HUES6 (cell line): ENCODE results near the gene GALNT9.

Experiments
- H3K27ac ChIP-seq: 2 replicates; pipeline ENCODE4 v1.7.0; 2013; ENCODE audit warnings: low read depth, mild to moderate bottlenecking, low read length, inconsistent platforms
- H3K27me3 ChIP-seq: 2 replicates; pipeline ENCODE4 v1.6.1; 2013; ENCODE audit warnings: low read length; ENCODE audit not compliant: control insufficient read depth, insufficient read depth
- H3K36me3 ChIP-seq: 2 replicates; pipeline ENCODE4 v1.6.1; 2013; ENCODE audit warnings: low read length; ENCODE audit not compliant: control insufficient read depth, insufficient read depth
- H3K4me1 ChIP-seq: 2 replicates; pipeline ENCODE4 v1.6.1; 2013; ENCODE audit warnings: low read length; ENCODE audit not compliant: control insufficient read depth, insufficient read depth
- H3K4me3 ChIP-seq: 2 replicates; pipeline ENCODE4 v1.5.1; 2013; ENCODE audit warnings: low read depth, low read length
- H3K9ac ChIP-seq: one replicate; pipeline ENCODE4 v1.6.1; 2013; ENCODE audit warnings: mild to moderate bottlenecking, low read length
- H3K9me3 ChIP-seq: 2 replicates; pipeline ENCODE4 v1.6.1; 2013; ENCODE audit warnings: low read depth, low read length; ENCODE audit not compliant: control insufficient read depth, insufficient read depth

Gene GALNT9

DNA sequence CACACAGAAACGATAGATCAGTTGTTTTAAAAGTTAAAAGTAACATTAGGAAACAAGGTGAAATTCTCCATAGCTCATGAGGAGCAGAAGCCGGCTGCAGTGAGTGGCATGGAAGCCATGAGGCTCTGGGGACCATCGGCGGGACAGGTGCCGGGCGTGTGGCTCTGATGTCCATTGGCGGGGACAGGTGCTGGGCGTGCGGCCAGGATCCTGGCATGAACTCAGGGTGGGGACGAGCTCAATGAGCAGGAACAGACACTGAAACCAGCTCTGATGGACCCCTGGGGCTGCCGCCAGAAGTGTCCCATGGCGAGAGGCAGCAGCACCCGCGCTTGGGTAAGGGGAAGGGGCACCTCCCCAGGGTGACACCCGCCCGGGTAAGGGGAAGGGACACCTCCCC, 110.1 kb downstream of the GALNT9 start:
- Histone ChIP-seq H3K9ac (no peak overlapping the region), H3K36me3 (no peaks in the 10 kb centered on the region), H3K4me1 (no peaks in the 10 kb centered on the region), H3K27me3 (peaks cover 77% of the 10 kb centered on the region), H3K4me3 (no peak overlapping the region), H3K9me3 (no peaks in the 10 kb centered on the region), H3K27ac (no peak overlapping the region)

DNA sequence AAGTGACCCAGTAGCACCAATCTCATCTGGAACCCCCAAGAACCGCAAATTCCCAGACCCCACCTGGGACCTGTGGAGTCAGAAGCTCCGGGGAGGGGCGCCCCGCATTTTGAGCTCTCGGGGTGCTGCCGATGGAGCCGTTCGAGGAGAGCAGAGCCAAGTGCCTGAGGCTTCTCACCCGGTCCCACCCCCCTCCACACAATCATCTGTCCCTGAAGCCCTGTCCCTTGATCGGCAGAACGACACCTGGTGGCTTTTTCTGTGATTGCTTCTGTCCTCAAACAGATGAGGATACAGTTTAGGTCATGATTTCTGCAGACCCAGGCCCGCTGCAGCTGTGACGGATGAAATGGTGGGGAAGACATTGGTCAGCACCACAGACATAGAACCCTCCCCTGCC, 110.5 kb downstream of the GALNT9 start:
- H3K9me3 ChIP-seq: no peaks in the 10 kb centered on the region

DNA sequence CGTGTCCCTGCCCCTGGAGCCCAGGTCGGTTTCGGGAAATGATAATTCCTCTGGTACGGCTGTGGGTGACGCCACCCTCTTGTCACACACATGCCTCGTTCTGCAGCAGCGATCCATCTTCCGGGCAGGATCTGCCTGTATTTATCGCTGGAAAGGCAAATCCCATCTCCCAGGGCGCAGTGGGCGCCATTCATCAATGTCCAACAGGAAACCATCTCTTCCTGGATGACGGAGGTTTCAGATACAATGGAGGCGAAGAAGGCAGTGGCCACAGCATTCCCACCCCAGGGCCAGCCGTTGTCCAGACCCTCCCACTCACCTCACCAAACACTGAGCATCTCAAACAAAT, 110.9 kb downstream of the GALNT9 start:
- no peak overlapping the region for H3K27ac ChIP-seq
- H3K9me3 ChIP-seq: no peaks in the 10 kb centered on the region
- H3K27me3 ChIP-seq: peaks cover 85% of the 10 kb centered on the region
- no peaks in the 10 kb centered on the region for H3K36me3 ChIP-seq
- H3K4me3 ChIP-seq: no peak overlapping the region
- no peak overlapping the region for H3K9ac ChIP-seq
- H3K4me1 ChIP-seq: no peaks in the 10 kb centered on the region

More for the DNA sequence above, 110.5 kb downstream of the GALNT9 start:
- no peak overlapping the region for H3K27ac ChIP-seq
- no peaks in the 10 kb centered on the region for H3K36me3 ChIP-seq
- H3K4me3 ChIP-seq: no peak overlapping the region
- H3K4me1 ChIP-seq: no peaks in the 10 kb centered on the region
- H3K27me3 ChIP-seq: peaks cover 81% of the 10 kb centered on the region
- no peak overlapping the region for H3K9ac ChIP-seq

DNA sequence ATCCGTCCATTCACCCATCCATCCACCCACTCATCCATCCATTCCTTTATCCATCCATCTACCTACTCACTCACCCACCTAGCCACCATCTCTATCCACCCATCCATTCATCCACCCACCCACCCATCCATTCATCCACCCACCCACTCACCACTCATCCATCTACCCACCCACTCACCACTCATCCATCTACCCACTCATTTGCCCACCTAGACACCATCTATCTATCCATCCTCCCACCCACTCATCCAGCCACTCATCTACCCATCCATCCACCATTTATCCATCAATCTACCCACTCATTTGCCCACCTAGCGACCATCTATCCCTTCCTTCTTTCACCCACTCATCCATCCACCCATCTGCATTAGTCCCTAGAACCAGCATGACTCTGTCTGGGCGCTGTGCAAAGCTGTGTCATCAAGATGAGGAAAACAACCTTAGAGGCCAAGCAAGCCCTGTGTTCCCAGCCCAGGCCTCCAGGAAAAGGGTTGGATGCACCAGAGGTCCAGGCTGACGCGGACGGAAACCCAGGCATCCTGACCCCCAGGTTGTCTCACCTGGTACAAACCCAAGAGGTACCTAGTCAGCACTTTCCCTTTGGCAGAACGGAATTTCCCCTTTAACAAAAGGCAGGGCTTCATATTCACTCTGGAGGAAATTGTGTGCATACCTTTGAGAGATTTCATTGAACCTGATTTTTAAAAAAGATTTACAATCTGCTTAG, 111.4 kb downstream of the GALNT9 start:
- Histone ChIP-seq H3K9me3 (no peaks in the 10 kb centered on the region), H3K27ac (no peak overlapping the region), H3K4me1 (no peaks in the 10 kb centered on the region), H3K36me3 (no peaks in the 10 kb centered on the region), H3K27me3 (peaks cover 90% of the 10 kb centered on the region), H3K9ac (no peak overlapping the region), H3K4me3 (no peak overlapping the region)

DNA sequence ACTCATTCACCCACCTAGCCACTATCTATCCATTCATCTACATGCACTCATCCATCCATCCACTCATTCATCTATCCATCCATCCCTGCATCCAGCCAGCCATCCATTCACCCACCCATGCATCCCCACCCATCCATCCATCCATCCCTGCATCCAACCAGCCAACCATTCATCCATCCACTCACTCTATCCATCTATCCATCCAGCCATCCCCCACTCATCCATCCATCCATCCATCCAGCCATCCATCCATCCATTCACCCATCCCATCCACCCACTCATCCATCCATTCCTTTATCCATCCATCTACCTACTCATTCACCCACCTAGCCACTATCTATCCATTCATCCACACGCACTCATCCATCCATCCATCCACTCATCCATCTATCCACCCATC, 112.0 kb downstream of the GALNT9 start:
- Histone ChIP-seq H3K36me3 (no peaks in the 10 kb centered on the region), H3K27me3 (peaks cover 84% of the 10 kb centered on the region), H3K9ac (no peak overlapping the region), H3K4me1 (no peaks in the 10 kb centered on the region), H3K9me3 (no peaks in the 10 kb centered on the region), H3K4me3 (no peak overlapping the region), H3K27ac (no peak overlapping the region)

DNA sequence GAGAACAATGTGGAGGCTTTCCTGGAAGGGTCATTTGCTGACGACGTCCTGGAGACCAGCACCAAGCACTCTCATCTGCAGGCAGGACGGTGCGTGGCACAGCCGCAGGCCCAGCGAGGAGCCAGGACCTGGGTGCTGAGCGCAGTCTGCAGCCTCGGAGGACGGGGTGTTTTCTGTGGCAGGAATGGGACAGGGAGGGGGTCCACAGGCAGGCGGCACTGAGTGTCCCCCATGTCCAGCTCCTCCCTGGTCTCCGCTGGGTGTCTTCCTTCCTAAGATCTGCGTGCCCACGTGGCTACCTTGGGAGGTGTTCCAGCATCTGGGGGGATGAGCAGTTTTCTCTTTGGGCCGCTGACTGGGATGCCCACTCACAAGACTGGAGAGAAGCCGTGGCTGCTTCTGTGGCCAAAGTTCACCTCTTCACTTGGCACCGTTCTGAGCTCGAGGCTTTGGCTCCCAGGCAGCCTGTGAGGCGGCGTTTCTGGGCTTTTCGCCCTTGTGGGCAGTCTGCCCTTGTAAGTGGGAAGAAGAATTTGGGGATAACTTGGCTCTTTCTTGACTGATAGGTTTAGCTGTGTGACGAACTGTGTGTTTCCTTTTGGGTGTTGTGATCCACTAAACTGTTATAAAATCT, 112.9 kb downstream of the GALNT9 start:
- no peaks in the 10 kb centered on the region for H3K36me3 ChIP-seq
- H3K4me3 ChIP-seq: no peak overlapping the region
- H3K27ac ChIP-seq: no peak overlapping the region
- peaks cover 80% of the 10 kb centered on the region for H3K27me3 ChIP-seq
- no peaks in the 10 kb centered on the region for H3K4me1 ChIP-seq
- no peaks in the 10 kb centered on the region for H3K9me3 ChIP-seq
- H3K9ac ChIP-seq: no peak overlapping the region

DNA sequence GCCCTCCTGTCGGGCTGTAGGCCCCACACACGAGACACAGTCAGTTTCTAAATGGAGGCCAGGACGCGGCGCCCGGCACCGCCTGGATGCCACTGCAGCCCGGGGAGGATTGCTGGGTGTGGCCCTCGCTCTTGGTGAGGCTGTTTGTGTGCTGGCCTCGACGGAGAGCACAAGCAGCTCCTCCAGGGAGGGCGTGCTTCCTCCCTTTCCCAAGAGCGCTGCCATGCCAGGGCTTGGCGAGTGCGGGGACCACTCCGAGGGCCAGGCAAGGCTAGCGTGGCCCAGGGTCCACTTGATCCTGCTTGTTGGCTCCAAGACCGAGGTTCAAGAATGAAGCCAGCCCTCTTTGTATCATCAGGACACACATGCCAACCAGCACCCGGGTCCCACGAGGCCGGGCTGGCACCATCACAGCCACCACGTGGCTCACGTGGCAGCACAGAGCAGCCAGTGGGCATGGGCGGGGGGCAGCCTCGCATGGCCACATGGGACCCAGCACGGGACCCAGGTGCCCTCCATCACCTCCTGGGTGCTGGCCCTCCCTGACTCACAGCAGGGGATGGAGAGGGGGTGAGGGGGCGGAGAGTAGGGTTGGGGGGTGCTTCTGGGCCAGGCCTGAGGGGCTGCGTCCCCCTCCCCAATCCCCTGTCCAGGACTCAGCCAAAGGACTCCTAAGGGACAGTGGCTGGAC, 113.9 kb downstream of the GALNT9 start:
- Histone ChIP-seq H3K4me3 (no peak overlapping the region), H3K4me1 (no peaks in the 10 kb centered on the region), H3K9me3 (no peaks in the 10 kb centered on the region), H3K27ac (no peak overlapping the region), H3K27me3 (peaks cover 86% of the 10 kb centered on the region), H3K9ac (no peak overlapping the region), H3K36me3 (no peaks in the 10 kb centered on the region)

DNA sequence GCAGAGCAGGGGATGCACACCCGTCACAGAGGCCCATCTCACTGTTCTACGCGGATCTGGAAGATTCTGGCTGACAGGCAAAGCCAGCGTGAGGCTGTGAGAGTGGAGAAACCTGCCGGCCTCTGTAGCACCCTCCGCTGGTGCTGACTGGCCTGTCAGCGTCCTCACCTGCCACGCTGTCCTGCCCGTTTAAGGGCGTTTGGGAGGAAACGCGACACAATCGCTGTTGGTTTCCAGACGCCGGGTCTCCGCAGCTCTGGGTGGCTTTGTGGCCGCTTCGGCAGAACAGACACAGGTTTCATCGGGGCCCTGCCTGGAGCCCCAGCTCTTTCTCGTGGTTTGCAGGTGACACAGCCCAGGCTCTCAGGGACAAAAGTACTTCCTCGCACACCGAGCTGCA, 114.5 kb downstream of the GALNT9 start:
- Histone ChIP-seq H3K27me3 (peaks cover 86% of the 10 kb centered on the region), H3K4me1 (no peaks in the 10 kb centered on the region), H3K27ac (no peak overlapping the region), H3K4me3 (no peak overlapping the region), H3K36me3 (no peaks in the 10 kb centered on the region), H3K9ac (no peak overlapping the region), H3K9me3 (no peaks in the 10 kb centered on the region)

DNA sequence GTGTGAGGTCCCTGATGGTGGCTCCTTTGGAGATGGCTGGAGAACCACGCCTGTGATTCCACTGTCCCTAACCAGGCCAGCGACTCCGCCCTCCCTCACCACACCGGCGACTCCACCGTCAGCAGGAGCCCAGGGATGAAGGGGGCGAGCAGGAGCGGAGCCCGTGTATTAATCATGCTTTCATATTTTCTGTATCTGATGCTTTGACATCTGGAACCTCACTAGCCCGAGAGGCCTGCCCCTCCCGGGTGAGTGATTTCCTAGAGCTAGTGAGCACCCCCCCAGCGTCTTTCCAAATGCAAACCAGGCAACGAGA, 115.3 kb downstream of the GALNT9 start:
- no peak overlapping the region for H3K27ac ChIP-seq
- no peak overlapping the region for H3K9ac ChIP-seq
- no peaks in the 10 kb centered on the region for H3K4me1 ChIP-seq
- peaks cover 86% of the 10 kb centered on the region for H3K27me3 ChIP-seq
- H3K4me3 ChIP-seq: no peak overlapping the region
- no peaks in the 10 kb centered on the region for H3K36me3 ChIP-seq
- H3K9me3 ChIP-seq: no peaks in the 10 kb centered on the region

DNA sequence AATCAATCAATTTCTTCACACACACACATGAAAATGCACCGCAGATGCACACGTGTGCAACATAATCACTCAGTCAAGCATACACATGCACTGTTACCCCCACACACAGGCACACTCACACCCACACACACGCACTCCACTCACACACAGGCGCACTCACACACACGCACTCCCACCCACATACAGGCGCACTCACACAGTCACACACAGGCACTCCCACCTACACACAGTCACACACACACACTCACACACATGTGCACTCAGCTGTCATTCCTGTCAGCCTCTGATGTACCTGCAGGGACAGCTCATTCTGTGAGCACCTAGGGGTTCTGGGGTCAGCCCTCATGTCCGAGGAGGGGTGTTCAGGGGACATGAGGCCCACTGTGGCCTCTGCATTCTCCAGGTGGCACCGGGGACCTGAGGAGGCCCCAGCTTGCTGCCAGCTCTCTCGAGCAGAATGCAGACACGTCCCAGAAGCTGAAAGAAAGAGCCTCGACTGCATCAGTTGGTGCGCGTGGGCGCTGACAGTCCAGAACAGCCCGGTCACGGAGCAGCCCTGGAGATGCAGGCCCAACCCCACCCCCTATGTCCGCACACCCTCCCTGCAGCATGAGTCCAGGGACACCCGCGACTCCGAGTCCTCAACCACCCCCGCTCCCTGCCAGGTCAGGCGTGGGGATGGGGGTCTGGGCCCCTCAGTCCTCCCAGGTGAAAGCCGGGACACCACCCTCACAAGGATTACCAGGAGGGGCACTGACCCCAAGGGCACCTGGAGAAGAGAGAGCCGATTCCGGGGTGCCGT, 115.8 kb downstream of the GALNT9 start:
- Histone ChIP-seq H3K27me3 (peaks cover 85% of the 10 kb centered on the region), H3K4me1 (no peaks in the 10 kb centered on the region), H3K36me3 (no peaks in the 10 kb centered on the region), H3K4me3 (no peak overlapping the region), H3K27ac (no peak overlapping the region), H3K9ac (no peak overlapping the region), H3K9me3 (peaks cover 2% of the 10 kb centered on the region)

DNA sequence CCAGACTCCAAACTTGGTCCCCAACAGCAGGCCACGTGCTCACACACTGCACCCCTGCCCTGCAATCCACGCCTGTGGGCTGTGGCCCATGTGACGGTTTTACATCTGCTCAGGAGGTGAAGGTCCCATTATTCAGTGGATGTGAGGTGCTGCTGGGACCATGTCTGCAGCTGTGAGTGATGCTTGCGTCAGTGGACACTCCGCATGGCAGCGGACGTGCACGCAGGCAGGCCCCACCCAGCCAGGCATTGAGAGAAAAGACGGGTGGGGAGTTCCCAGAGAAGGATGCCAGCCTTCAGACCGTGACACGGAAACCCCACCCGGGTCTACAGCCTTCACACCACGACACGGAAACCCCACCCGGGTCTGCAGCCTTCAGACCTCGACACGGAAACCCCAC, 117.6 kb downstream of the GALNT9 start:
- Histone ChIP-seq H3K4me1 (no peaks in the 10 kb centered on the region), H3K27me3 (peaks cover 85% of the 10 kb centered on the region)

More for the DNA sequence above, 117.6 kb downstream of the GALNT9 start:
- Histone ChIP-seq H3K4me3 (no peak overlapping the region), H3K9ac (no peak overlapping the region), H3K27ac (no peak overlapping the region), H3K9me3 (peaks cover 8% of the 10 kb centered on the region), H3K36me3 (no peaks in the 10 kb centered on the region)
